Liver (tissue), 9 donors: Measurements from ENCODE around the gene STX12. TPM values are rescaled to one million over a fixed set of nuclear protein-coding genes. Genes with fewer than 3 reads are reported as not detected.

ENCODE experiments used
- DNase-seq: peaks from one replicate; pipeline ENCODE4 v3.0.0-alpha.2; 2017; ENCODE audit warnings: low spot score
- H3K27ac ChIP-seq, 2 donors: one replicate each; pipeline ENCODE4 v1.7.0; 2013; ENCODE audit warnings: inconsistent platforms in 2 of 2, low read length in 2 of 2, control low read depth in 1 of 2, low read depth in 1 of 2, mild to moderate bottlenecking in 1 of 2
- H3K27me3 ChIP-seq, 4 donors: one replicate each; pipeline versions ENCODE4 v1.6.1 to v1.7.0; 2013; ENCODE audit warnings: low read length in 3 of 4, inconsistent platforms in 1 of 4, mild to moderate bottlenecking in 1 of 4, moderate library complexity in 1 of 4; ENCODE audit not compliant: control insufficient read depth in 4 of 4, insufficient read depth in 4 of 4
- H3K36me3 ChIP-seq, 4 donors: one replicate each; pipeline versions ENCODE4 v1.6.1 to v1.7.0; 2013; ENCODE audit warnings: low read length in 3 of 4, mild to moderate bottlenecking in 3 of 4, low read depth in 1 of 4, moderate library complexity in 1 of 4; ENCODE audit not compliant: control insufficient read depth in 4 of 4, insufficient read depth in 3 of 4
- H3K4me1 ChIP-seq, 4 donors: one replicate each; pipeline versions ENCODE4 v1.6.1 to v1.7.0; 2013; ENCODE audit warnings: low read length in 3 of 4, mild to moderate bottlenecking in 3 of 4, moderate library complexity in 1 of 4; ENCODE audit not compliant: control insufficient read depth in 4 of 4, insufficient read depth in 4 of 4
- H3K4me3 ChIP-seq, 3 donors: one replicate each; pipeline versions ENCODE4 v1.6.1 to v1.7.0; 2013; ENCODE audit warnings: low read length in 3 of 3, control low read depth in 1 of 3, low read depth in 1 of 3, mild to moderate bottlenecking in 1 of 3
- H3K9ac ChIP-seq, 2 donors: one replicate each; pipeline ENCODE4 v1.7.0; 2013; ENCODE audit warnings: low read length in 2 of 2, mild to moderate bottlenecking in 2 of 2, moderate library complexity in 2 of 2, control low read depth in 1 of 2, low read depth in 1 of 2
- H3K9me3 ChIP-seq, 4 donors: one replicate each; pipeline versions ENCODE4 v1.6.1 to v1.7.0; 2013; ENCODE audit warnings: low read length in 3 of 4; ENCODE audit not compliant: control insufficient read depth in 4 of 4
- ATF3 ChIP-seq: IDR thresholded peaks from 2 replicates; pipeline ENCODE4 v1.6.1; 2016; ENCODE audit warnings: antibody characterized with exemption
- EGR1 ChIP-seq, 2 donors: IDR thresholded peaks; 2 replicates each; pipeline ENCODE4 v1.6.1; 2016 to 2018; ENCODE audit warnings: antibody characterized with exemption in 2 of 2, low read depth in 2 of 2
- FOXA1 ChIP-seq: IDR thresholded peaks from 2 replicates; pipeline ENCODE4 v1.6.1; 2016; ENCODE audit warnings: antibody characterized with exemption
- FOXA2 ChIP-seq: IDR thresholded peaks from 2 replicates; pipeline ENCODE4 v1.6.1; 2016; ENCODE audit warnings: antibody characterized with exemption
- GABPA ChIP-seq, 2 donors: IDR thresholded peaks in 1 of 2; conservative IDR thresholded peaks in 1 of 2; 2 replicates each; pipeline ENCODE4 v1.6.1; 2016; ENCODE audit warnings: antibody characterized with exemption in 2 of 2, mild to moderate bottlenecking in 1 of 2, moderate library complexity in 1 of 2
- HNF4A ChIP-seq, 2 donors: conservative IDR thresholded peaks; 2 replicates each; pipeline ENCODE4 v1.6.1; 2016; ENCODE audit warnings: antibody characterized with exemption in 2 of 2, mild to moderate bottlenecking in 2 of 2
- HNF4G ChIP-seq: IDR thresholded peaks from 2 replicates; pipeline ENCODE4 v1.6.1; 2016; ENCODE audit warnings: antibody characterized with exemption
- JUND ChIP-seq, 2 donors: IDR thresholded peaks; 2 replicates each; pipeline ENCODE4 v1.6.1; 2016; ENCODE audit warnings: antibody characterized with exemption in 2 of 2
- NR2F2 ChIP-seq: IDR thresholded peaks from 2 replicates; pipeline ENCODE4 v1.6.1; 2016; ENCODE audit warnings: antibody characterized with exemption
- RAD21 ChIP-seq, 2 donors: IDR thresholded peaks; 2 replicates each; pipeline ENCODE4 v1.6.1; 2016; ENCODE audit warnings: antibody characterized with exemption in 2 of 2, mild to moderate bottlenecking in 2 of 2
- SP1 ChIP-seq: IDR thresholded peaks from 2 replicates; pipeline ENCODE4 v1.6.1; 2018; ENCODE audit warnings: antibody characterized with exemption, mild to moderate bottlenecking
- TAF1 ChIP-seq: conservative IDR thresholded peaks from 2 replicates; pipeline ENCODE4 v1.6.1; 2016; ENCODE audit warnings: antibody characterized with exemption, mild to moderate bottlenecking
- WGBS: extraction: QIAGEN DNeasy Blood & Tissue Kit; methylation state at CpG from one replicate; pipeline ENCODE4 v1.1.7; 2013; 5-methylcytosine and 5-hydroxymethylcytosine counted together
- polyA plus RNA-seq, 2 donors: library from polyadenylated mRNA; stranded (reverse) in 1 of 2; unstranded in 1 of 2; fragments of 200-250 nt in 1 of 2; fragments of >200 nt in 1 of 2; fragmentation: Nextera tagmentation in 1 of 2; extraction: Ambion mirVana in 1 of 2; gene quantifications; one replicate each; pipeline versions ENCODE4 v1.2.1 to v1.2.3, GENCODE V29; 2013 to 2015
- total RNA-seq, 2 donors: library from RNA; depleted of rRNA; stranded (reverse); fragments of >200 nt; gene quantifications; one replicate each; pipeline ENCODE4 v1.2.3, GENCODE V29; 2014
- TF ChIP-seq, protein P1 (sequence below): fragments of 150-350 bp; IDR thresholded peaks from 2 replicates; pipeline ENCODE4 v1.5.1; 2017; ENCODE audit warnings: improper control_type of control experiment, low read depth, low read length; ENCODE audit not compliant: missing input control
- TF ChIP-seq, protein P2 (sequence below): IDR thresholded peaks from 2 replicates; pipeline ENCODE4 v1.6.1; 2016; ENCODE audit warnings: antibody characterized with exemption
- TF ChIP-seq, protein P3 (sequence below): IDR thresholded peaks from 2 replicates; pipeline ENCODE4 v1.6.1; 2016; ENCODE audit warnings: antibody characterized with exemption
- donor health status: healthy.
- donor health status: healthy.
- donor health status: healthy.
- donor health status: healthy.
- donor health status: healthy.

STX12 gene
- total and polyA plus RNA-seq, 4 donors = 10.0 to 23.3 (median 13.7) TPM

GRCh38 chr1:27752360-27752759, 20.7 kb upstream of the STX12 start:
- TF ChIP-seq SP1 (no peak), JUND (IDR thresholded peaks at IDR 0.05) (no peak), ATF3 (no peak), HNF4G (no peak), TAF1 (no peak), RAD21 (IDR thresholded peaks at IDR 0.05) (no peak), FOXA2 (no peak), HNF4A (conservative IDR thresholded peaks at IDR 0.05) (no peak), GABPA (IDR thresholded peaks at IDR 0.05 in 1 of 2, conservative IDR thresholded peaks at IDR 0.05 in 1 of 2) (no peak), NR2F2 (no peak), EGR1 (IDR thresholded peaks at IDR 0.05; ENCODE audit: low read depth in 2 of 2) (no peak)
- TF ChIP-seq, protein P1, sequence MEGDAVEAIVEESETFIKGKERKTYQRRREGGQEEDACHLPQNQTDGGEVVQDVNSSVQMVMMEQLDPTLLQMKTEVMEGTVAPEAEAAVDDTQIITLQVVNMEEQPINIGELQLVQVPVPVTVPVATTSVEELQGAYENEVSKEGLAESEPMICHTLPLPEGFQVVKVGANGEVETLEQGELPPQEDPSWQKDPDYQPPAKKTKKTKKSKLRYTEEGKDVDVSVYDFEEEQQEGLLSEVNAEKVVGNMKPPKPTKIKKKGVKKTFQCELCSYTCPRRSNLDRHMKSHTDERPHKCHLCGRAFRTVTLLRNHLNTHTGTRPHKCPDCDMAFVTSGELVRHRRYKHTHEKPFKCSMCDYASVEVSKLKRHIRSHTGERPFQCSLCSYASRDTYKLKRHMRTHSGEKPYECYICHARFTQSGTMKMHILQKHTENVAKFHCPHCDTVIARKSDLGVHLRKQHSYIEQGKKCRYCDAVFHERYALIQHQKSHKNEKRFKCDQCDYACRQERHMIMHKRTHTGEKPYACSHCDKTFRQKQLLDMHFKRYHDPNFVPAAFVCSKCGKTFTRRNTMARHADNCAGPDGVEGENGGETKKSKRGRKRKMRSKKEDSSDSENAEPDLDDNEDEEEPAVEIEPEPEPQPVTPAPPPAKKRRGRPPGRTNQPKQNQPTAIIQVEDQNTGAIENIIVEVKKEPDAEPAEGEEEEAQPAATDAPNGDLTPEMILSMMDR = no peak
- Histone ChIP-seq H3K36me3 (peaks cover 3 to 23% (median 15%) of the 10 kb centered on the region in 4 donors), H3K9ac (no peak overlapping the region), H3K27me3 (no peaks in the 10 kb centered on the region), H3K4me1 (peaks cover 3 to 9% (median 5%) of the 10 kb centered on the region in 4 donors), H3K9me3 (no peaks in the 10 kb centered on the region), H3K4me3 (no peak overlapping the region), H3K27ac (no peak overlapping the region)
- WGBS = 91% methylated on average over 3 of the region's 3 CpGs
- no peak for DNase-seq

DNA sequence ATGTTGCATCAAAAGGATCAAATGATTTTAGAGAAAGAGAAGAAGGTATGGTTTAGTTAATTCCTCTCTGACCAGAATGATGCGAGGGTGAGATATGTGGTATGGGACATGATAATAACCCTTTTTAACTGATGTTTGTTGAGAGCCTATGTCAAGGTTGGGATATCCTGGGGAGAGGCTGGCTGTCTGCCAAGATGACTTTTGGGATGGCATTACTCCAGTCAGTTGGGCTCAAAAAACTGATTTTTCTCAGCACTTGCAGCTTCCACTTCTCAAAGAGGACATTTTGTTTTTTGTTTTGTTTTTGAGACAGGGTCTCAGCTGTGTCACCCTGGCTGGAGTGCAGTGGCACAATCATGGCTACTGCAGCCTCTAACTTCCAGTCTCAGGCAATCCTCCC, 17.7 kb upstream of the STX12 start:
- H3K27me3 ChIP-seq = no peaks in the 10 kb centered on the region
- peaks cover 4 to 31% (median 11%) of the 10 kb centered on the region in 4 donors for H3K36me3 ChIP-seq
- no peaks in the 10 kb centered on the region for H3K9me3 ChIP-seq
- no peak overlapping the region for H3K27ac ChIP-seq
- H3K9ac ChIP-seq = no peak overlapping the region
- TF ChIP-seq FOXA2 = no peak
- no peak for TF ChIP-seq JUND (IDR thresholded peaks at IDR 0.05)
- TF ChIP-seq, protein P2, sequence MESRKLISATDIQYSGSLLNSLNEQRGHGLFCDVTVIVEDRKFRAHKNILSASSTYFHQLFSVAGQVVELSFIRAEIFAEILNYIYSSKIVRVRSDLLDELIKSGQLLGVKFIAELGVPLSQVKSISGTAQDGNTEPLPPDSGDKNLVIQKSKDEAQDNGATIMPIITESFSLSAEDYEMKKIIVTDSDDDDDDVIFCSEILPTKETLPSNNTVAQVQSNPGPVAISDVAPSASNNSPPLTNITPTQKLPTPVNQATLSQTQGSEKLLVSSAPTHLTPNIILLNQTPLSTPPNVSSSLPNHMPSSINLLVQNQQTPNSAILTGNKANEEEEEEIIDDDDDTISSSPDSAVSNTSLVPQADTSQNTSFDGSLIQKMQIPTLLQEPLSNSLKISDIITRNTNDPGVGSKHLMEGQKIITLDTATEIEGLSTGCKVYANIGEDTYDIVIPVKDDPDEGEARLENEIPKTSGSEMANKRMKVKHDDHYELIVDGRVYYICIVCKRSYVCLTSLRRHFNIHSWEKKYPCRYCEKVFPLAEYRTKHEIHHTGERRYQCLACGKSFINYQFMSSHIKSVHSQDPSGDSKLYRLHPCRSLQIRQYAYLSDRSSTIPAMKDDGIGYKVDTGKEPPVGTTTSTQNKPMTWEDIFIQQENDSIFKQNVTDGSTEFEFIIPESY = no peak
- no peak for TF ChIP-seq SP1
- TF ChIP-seq TAF1 = no peak
- WGBS = 86% methylated on average over 1 of the region's 1 CpG
- no peak overlapping the region for H3K4me3 ChIP-seq
- DNase-seq = no peak
- H3K4me1 ChIP-seq = peaks cover 3 to 9% (median 5%) of the 10 kb centered on the region in 4 donors

- no peaks in the 10 kb centered on the region for H3K27me3 ChIP-seq
- H3K4me1 ChIP-seq = peaks cover 3 to 9% (median 5%) of the 10 kb centered on the region in 4 donors
- peaks cover 2 to 28% (median 10%) of the 10 kb centered on the region in 4 donors for H3K36me3 ChIP-seq
- 32% methylated on average over 4 of the region's 4 CpGs for WGBS
- H3K9ac ChIP-seq = no peak overlapping the region
- DNase-seq = no peak
- no peak for TF ChIP-seq TAF1
- TF ChIP-seq HNF4A (conservative IDR thresholded peaks at IDR 0.05) = peak in 1 of 2 donors; percentile 33
- no peak for TF ChIP-seq GABPA (IDR thresholded peaks at IDR 0.05 in 1 of 2, conservative IDR thresholded peaks at IDR 0.05 in 1 of 2)
- TF ChIP-seq RAD21 (IDR thresholded peaks at IDR 0.05) = peak in 1 of 2 donors; percentile 8
- no peak for TF ChIP-seq NR2F2
- TF ChIP-seq, protein P3, sequence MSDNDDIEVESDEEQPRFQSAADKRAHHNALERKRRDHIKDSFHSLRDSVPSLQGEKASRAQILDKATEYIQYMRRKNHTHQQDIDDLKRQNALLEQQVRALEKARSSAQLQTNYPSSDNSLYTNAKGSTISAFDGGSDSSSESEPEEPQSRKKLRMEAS = no peak
- TF ChIP-seq FOXA1 = no peak
- TF ChIP-seq SP1 = peak; percentile 41
- no peak overlapping the region for H3K27ac ChIP-seq
- no peak overlapping the region for H3K4me3 ChIP-seq
- no peaks in the 10 kb centered on the region for H3K9me3 ChIP-seq
Measured at GRCh38 chr1:27755865-27756264, 17.2 kb upstream of the STX12 start.
